DMS 273 (cell line): ENCODE data around the gene HDAC8.
"Not testable (repeated sequence)": the region's sequence is repeated elsewhere in the genome, so short reads cannot be mapped to it uniquely, and the experiment has no call there.

ENCODE experiments used
- DNase-seq: peaks from one replicate; lab custom pipeline; 2025; ENCODE audit not compliant: unreplicated experiment; lab: John Stamatoyannopoulos, UW

Gene HDAC8

GRCh38 chrX:72461766-72462165 lies 110.9 kb downstream of the HDAC8 start:
- DNase-seq, result no peak

GRCh38 chrX:72461288-72461687 lies 111.4 kb downstream of the HDAC8 start:
- DNase-seq, result no peak

- DNase-seq, result no peak
Observed at GRCh38 chrX:72460715-72461114, 111.9 kb downstream of the HDAC8 start.

- not testable (repeated sequence) for DNase-seq
Observed at GRCh38 chrX:72449034-72449433, 123.6 kb downstream of the HDAC8 start.

GRCh38 chrX:72440764-72441163 lies 131.9 kb downstream of the HDAC8 start:
- DNase-seq, result not testable (repeated sequence)

- no peak for DNase-seq
Observed at GRCh38 chrX:72436010-72436409, 136.6 kb downstream of the HDAC8 start.

- no peak for DNase-seq
Observed at GRCh38 chrX:72430405-72430968, 142.2 kb downstream of the HDAC8 start.

GRCh38 chrX:72421797-72422196 lies 150.8 kb downstream of the HDAC8 start:
- no peak for DNase-seq

- DNase-seq, result no peak
Observed at GRCh38 chrX:72409993-72410392, 162.7 kb downstream of the HDAC8 start.

GRCh38 chrX:72408885-72409284 lies 163.8 kb downstream of the HDAC8 start:
- no peak for DNase-seq

- DNase-seq, result not testable (repeated sequence)
Observed at GRCh38 chrX:72405136-72405535, 167.5 kb downstream of the HDAC8 start.

GRCh38 chrX:72402614-72403013 lies 170.0 kb downstream of the HDAC8 start:
- no peak for DNase-seq

GRCh38 chrX:72399816-72400215 lies 172.8 kb downstream of the HDAC8 start:
- DNase-seq, result no peak

GRCh38 chrX:72396117-72396516 lies 176.5 kb downstream of the HDAC8 start:
- no peak for DNase-seq

GRCh38 chrX:72395237-72395636 lies 177.4 kb downstream of the HDAC8 start:
- DNase-seq, result peak; percentile 23

- no peak for DNase-seq
Observed at GRCh38 chrX:72394518-72395170, 178.0 kb downstream of the HDAC8 start.

- no peak for DNase-seq
Observed at GRCh38 chrX:72393836-72394517, 178.7 kb downstream of the HDAC8 start.

- no peak for DNase-seq
Observed at GRCh38 chrX:72392816-72393800, 179.5 kb downstream of the HDAC8 start.

GRCh38 chrX:72392042-72392441 lies 180.6 kb downstream of the HDAC8 start:
- no peak for DNase-seq

GRCh38 chrX:72387247-72387646 lies 185.4 kb downstream of the HDAC8 start:
- no peak for DNase-seq

GRCh38 chrX:72382202-72382595 lies 190.4 kb downstream of the HDAC8 start:
- DNase-seq, result no peak
